HG02870 (cell line): Measurements from ENCODE around the gene FLACC1.
A peak's percentile ranks its signal among the peaks of the same experiment; 100 is the strongest.
"Not testable (repeated sequence)": the region's sequence is repeated elsewhere in the genome, so short reads cannot be mapped to it uniquely, and the experiment has no call there.

Experiments
- ATAC-seq: cut with Tn5 transposase; IDR thresholded peaks from one replicate; pipeline ENCODE4 v1.9.1; 2021; ENCODE audit warnings: mild to moderate bottlenecking, moderate library complexity; ENCODE audit not compliant: unreplicated experiment

FLACC1 gene

GRCh38 chr2:201357221-201357620, at the start of gene FLACC1:
TSS of gene FLACC1 (minus strand) at chr2:201357345. CDS start at chr2:201351404, 5,941 bp downstream.
- no peak for ATAC-seq

- ATAC-seq: no peak
Observed at GRCh38 chr2:201406077-201406662, 49.0 kb upstream of the FLACC1 start.

GRCh38 chr2:201404699-201405280, 47.6 kb upstream of the FLACC1 start:
- ATAC-seq: no peak

GRCh38 chr2:201403880-201404279, 46.7 kb upstream of the FLACC1 start:
- ATAC-seq: no peak

- no peak for ATAC-seq
Observed at GRCh38 chr2:201402651-201403562, 45.8 kb upstream of the FLACC1 start.

GRCh38 chr2:201401815-201402214, 44.7 kb upstream of the FLACC1 start:
- no peak for ATAC-seq

- no peak for ATAC-seq
Observed at GRCh38 chr2:201396595-201396994, 39.5 kb upstream of the FLACC1 start.

- ATAC-seq: no peak
Observed at GRCh38 chr2:201383136-201383535, 26.0 kb upstream of the FLACC1 start.

- no peak for ATAC-seq
Observed at GRCh38 chr2:201378496-201379397, 21.6 kb upstream of the FLACC1 start.

GRCh38 chr2:201377218-201377617, 20.1 kb upstream of the FLACC1 start:
- ATAC-seq: no peak

GRCh38 chr2:201369775-201370174, 12.6 kb upstream of the FLACC1 start:
- ATAC-seq: no peak

GRCh38 chr2:201369318-201369717, 12.2 kb upstream of the FLACC1 start:
- not testable (repeated sequence) for ATAC-seq

GRCh38 chr2:201366146-201366545, 9.0 kb upstream of the FLACC1 start:
- no peak for ATAC-seq

- ATAC-seq: no peak
Observed at GRCh38 chr2:201363857-201364560, 6.9 kb upstream of the FLACC1 start.

- no peak for ATAC-seq
Observed at GRCh38 chr2:201362396-201362795, 5.3 kb upstream of the FLACC1 start.

- ATAC-seq: no peak
Observed at GRCh38 chr2:201361078-201361733, 4.1 kb upstream of the FLACC1 start.

- no peak for ATAC-seq
Observed at GRCh38 chr2:201360256-201360655, 3.1 kb upstream of the FLACC1 start.

GRCh38 chr2:201358684-201359083, 1.5 kb upstream of the FLACC1 start:
- ATAC-seq: peak; percentile 66

GRCh38 chr2:201353116-201353515, 4.0 kb downstream of the FLACC1 start:
- ATAC-seq: no peak

GRCh38 chr2:201350879-201351278, 6.3 kb downstream of the FLACC1 start:
- no peak for ATAC-seq
